ENCODE data around the gene WNT3A. TPM values are rescaled to one million over a fixed set of nuclear protein-coding genes. Genes with fewer than 3 reads are reported as not detected.

WNT3A gene
- total RNA-seq, 4 donors from 2014 or later, result not detected

- Histone ChIP-seq H3K4me3 (no peak overlapping the region), H3K27me3 (no peaks in the 10 kb centered on the region), H3K36me3 (peaks cover 0 to 21% (median 7%) of the 10 kb centered on the region in 4 donors), H3K9me3 (peaks cover 0 to 6% of the 10 kb centered on the region in 2 donors), H3K4me1 (peaks cover 7 to 23% (median 14%) of the 10 kb centered on the region in 4 donors), H3K27ac (no peak overlapping the region)
- no peak for DNase-seq
- TF ChIP-seq EP300 (IDR thresholded peaks at IDR 0.05; ENCODE audit: low read depth), result no peak
- TF ChIP-seq CTCF (IDR thresholded peaks at IDR 0.05), result no peak
- no peak for TF ChIP-seq POLR2A (IDR thresholded peaks at IDR 0.05)
- TF ChIP-seq POLR2AphosphoS5 (IDR thresholded peaks at IDR 0.05), result no peak
- intact Hi-C loops (cut with DNase I; ENCODE audit: low total_unique reads) (no loop called here), in situ Hi-C loops (cut with MboI; ENCODE audit: low pct_ligation_motif_present in 1 of 4, low pct_unique_long_range_greater_than_20kb in 1 of 4, low sequenced_read_pairs in 3 of 4) (no loop called here)
- 89% methylated on average over 32 of the region's 34 CpGs; no CpG with 5 or more reads in 1 of the 2 donors for WGBS, 2 donors (ENCODE audit: low coverage in 1 of 2)
Measured at GRCh38 chr1:228097333-228098081, 90.7 kb downstream of the WNT3A start.

GRCh38 chr1:228098323-228098931 lies 91.6 kb downstream of the WNT3A start:
- no peak overlapping the region for H3K27ac ChIP-seq
- intact Hi-C loops (cut with DNase I; ENCODE audit: low total_unique reads), result no loop called here
- 90 to 100% methylated on average over 1 to 27 of the region's 28 CpGs for WGBS, 2 donors (ENCODE audit: low coverage in 1 of 2)
- H3K9me3 ChIP-seq, result peaks cover 0 to 6% of the 10 kb centered on the region in 2 donors
- H3K27me3 ChIP-seq, result no peaks in the 10 kb centered on the region
- in situ Hi-C loops (cut with MboI; ENCODE audit: low pct_ligation_motif_present in 1 of 4, low pct_unique_long_range_greater_than_20kb in 1 of 4, low sequenced_read_pairs in 3 of 4), result no loop called here
- no peak overlapping the region for H3K4me3 ChIP-seq
- TF ChIP-seq EP300 (IDR thresholded peaks at IDR 0.05; ENCODE audit: low read depth) (no peak), POLR2A (IDR thresholded peaks at IDR 0.05) (no peak), CTCF (IDR thresholded peaks at IDR 0.05) (no peak), POLR2AphosphoS5 (IDR thresholded peaks at IDR 0.05) (peak in 1 of 3 donors; percentile 7)
- peaks cover 0 to 21% (median 7%) of the 10 kb centered on the region in 4 donors for H3K36me3 ChIP-seq
- H3K4me1 ChIP-seq, result peaks cover 7 to 24% (median 14%) of the 10 kb centered on the region in 4 donors
- DNase-seq, result no peak

- Histone ChIP-seq H3K9me3 (peaks cover 0 to 6% of the 10 kb centered on the region in 2 donors), H3K4me1 (peaks cover 10 to 32% (median 20%) of the 10 kb centered on the region in 4 donors), H3K27ac (no peak overlapping the region), H3K4me3 (no peak overlapping the region), H3K27me3 (no peaks in the 10 kb centered on the region), H3K36me3 (peaks cover 0 to 21% (median 7%) of the 10 kb centered on the region in 4 donors)
- TF ChIP-seq CTCF (IDR thresholded peaks at IDR 0.05), result no peak
- TF ChIP-seq POLR2AphosphoS5 (IDR thresholded peaks at IDR 0.05), result no peak
- TF ChIP-seq POLR2A (IDR thresholded peaks at IDR 0.05), result no peak
- no peak for TF ChIP-seq EP300 (IDR thresholded peaks at IDR 0.05; ENCODE audit: low read depth)
- WGBS, 2 donors (ENCODE audit: low coverage in 1 of 2), result 54% methylated on average over 4 of the region's 4 CpGs; no CpG with 5 or more reads in 1 of the 2 donors
- intact Hi-C loops (cut with DNase I; ENCODE audit: low total_unique reads) (no loop called here), in situ Hi-C loops (cut with MboI; ENCODE audit: low pct_ligation_motif_present in 1 of 4, low pct_unique_long_range_greater_than_20kb in 1 of 4, low sequenced_read_pairs in 3 of 4) (no loop called here)
- DNase-seq, result no peak
Measured at GRCh38 chr1:228099331-228099732, 92.5 kb downstream of the WNT3A start.

GRCh38 chr1:228100822-228101613 lies 94.2 kb downstream of the WNT3A start:
- H3K27ac ChIP-seq, result peak overlapping the region in 3 of 4 donors; percentile 93 to 95 (median 95)
- H3K4me3 ChIP-seq, result peak overlapping the region in 1 of 4 donors; percentile 77
- DNase-seq, result no peak
- WGBS, 2 donors (ENCODE audit: low coverage in 1 of 2), result 70 to 83% methylated on average over 1 to 12 of the region's 12 CpGs
- in situ Hi-C loops (cut with MboI; ENCODE audit: low pct_ligation_motif_present in 1 of 4, low pct_unique_long_range_greater_than_20kb in 1 of 4, low sequenced_read_pairs in 3 of 4) (no loop called here), intact Hi-C loops (cut with DNase I; ENCODE audit: low total_unique reads) (loop anchor here (1.0 kb wide), 1 partner anchor 17 kb away; no protein-coding TSS in a partner anchor)
- peaks cover 10 to 30% (median 20%) of the 10 kb centered on the region in 4 donors for H3K4me1 ChIP-seq
- no peaks in the 10 kb centered on the region for H3K27me3 ChIP-seq
- H3K9me3 ChIP-seq, result no peaks in the 10 kb centered on the region
- TF ChIP-seq POLR2AphosphoS5 (IDR thresholded peaks at IDR 0.05), result no peak
- TF ChIP-seq EP300 (IDR thresholded peaks at IDR 0.05; ENCODE audit: low read depth), result no peak
- no peak for TF ChIP-seq POLR2A (IDR thresholded peaks at IDR 0.05)
- no peak for TF ChIP-seq CTCF (IDR thresholded peaks at IDR 0.05)
- H3K36me3 ChIP-seq, result peaks cover 0 to 21% (median 7%) of the 10 kb centered on the region in 4 donors

All from transverse colon (tissue), 4 donors.